A673 (cell line): Measurements from ENCODE around the gene CYTH3.

Experiments
- EZH2 ChIP-seq: fragments of 200-600 bp; sonication (generic); IDR thresholded peaks from 2 replicates; pipeline ENCODE4 v1.6.1; 2017; ENCODE audit warnings: borderline replicate concordance, low read depth, mild to moderate bottlenecking, mixed read lengths, antibody characterized with exemption, low read length; ENCODE audit not compliant: poor library complexity, severe bottlenecking
- TF ChIP-seq, protein P1 (sequence below): fragments of 300-800, 200-600 bp; sonication (generic); conservative IDR thresholded peaks from 2 replicates; pipeline ENCODE4 v1.5.1; 2017; ENCODE audit warnings: low read depth, mild to moderate bottlenecking, antibody characterized with exemption, low read length, moderate library complexity, mixed read lengths

DNA sequence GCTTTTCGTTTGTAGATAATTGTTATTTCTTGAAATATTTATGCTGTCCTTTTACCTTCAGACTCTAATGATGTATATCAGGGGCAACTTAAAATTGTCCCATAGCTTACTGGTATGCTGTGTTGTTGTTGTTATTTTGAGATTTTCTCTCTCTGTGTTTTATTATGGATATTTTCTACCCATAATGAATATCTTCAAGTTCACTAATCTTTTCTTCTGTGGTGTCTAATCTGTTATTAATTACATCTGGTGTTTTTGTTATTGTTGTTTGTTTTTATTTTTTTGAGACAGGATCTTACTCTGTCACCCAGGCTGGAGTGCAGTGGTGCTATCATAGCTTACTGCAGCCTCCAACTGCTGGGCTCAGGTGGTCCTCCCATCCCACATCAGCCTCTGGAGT lies 139.2 kb downstream of the CYTH3 start:
- TF ChIP-seq, protein P1, sequence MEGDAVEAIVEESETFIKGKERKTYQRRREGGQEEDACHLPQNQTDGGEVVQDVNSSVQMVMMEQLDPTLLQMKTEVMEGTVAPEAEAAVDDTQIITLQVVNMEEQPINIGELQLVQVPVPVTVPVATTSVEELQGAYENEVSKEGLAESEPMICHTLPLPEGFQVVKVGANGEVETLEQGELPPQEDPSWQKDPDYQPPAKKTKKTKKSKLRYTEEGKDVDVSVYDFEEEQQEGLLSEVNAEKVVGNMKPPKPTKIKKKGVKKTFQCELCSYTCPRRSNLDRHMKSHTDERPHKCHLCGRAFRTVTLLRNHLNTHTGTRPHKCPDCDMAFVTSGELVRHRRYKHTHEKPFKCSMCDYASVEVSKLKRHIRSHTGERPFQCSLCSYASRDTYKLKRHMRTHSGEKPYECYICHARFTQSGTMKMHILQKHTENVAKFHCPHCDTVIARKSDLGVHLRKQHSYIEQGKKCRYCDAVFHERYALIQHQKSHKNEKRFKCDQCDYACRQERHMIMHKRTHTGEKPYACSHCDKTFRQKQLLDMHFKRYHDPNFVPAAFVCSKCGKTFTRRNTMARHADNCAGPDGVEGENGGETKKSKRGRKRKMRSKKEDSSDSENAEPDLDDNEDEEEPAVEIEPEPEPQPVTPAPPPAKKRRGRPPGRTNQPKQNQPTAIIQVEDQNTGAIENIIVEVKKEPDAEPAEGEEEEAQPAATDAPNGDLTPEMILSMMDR: no peak
- TF ChIP-seq EZH2: no peak
